MG63 (cell line): ENCODE measurements around the gene ATF7IP. TPM values are rescaled to one million over a fixed set of nuclear protein-coding genes. Genes with fewer than 3 reads are reported as not detected.

Experiments
- DNase-seq: peaks from one replicate; pipeline ENCODE4 v3.0.0-alpha.2; 2020
- H3K27me3 ChIP-seq: fragments of 250-450 bp; sonication (Bioruptor Pico); 2 replicates; pipeline ENCODE4 v1.5.1; 2020; ENCODE audit warnings: mild to moderate bottlenecking, moderate library complexity
- H3K36me3 ChIP-seq: fragments of 250-450 bp; sonication (Bioruptor Pico); 2 replicates; pipeline ENCODE4 v1.5.1; 2020; ENCODE audit warnings: mild to moderate bottlenecking, moderate library complexity
- H3K4me3 ChIP-seq: fragments of 250-450 bp; sonication (Bioruptor Pico); 2 replicates; pipeline ENCODE4 v1.5.1; 2020; ENCODE audit warnings: mild to moderate bottlenecking, moderate library complexity
- H3K9me3 ChIP-seq: fragments of 250-450 bp; sonication (Bioruptor Pico); 2 replicates; pipeline ENCODE4 v1.5.1; 2020; ENCODE audit warnings: mild to moderate bottlenecking, moderate library complexity
- total RNA-seq: library from RNA; depleted of rRNA; stranded (reverse); fragments of >200 nt; shearing (Covaris generic); gene quantifications from 2 replicates; pipeline ENCODE4 v1.2.3, GENCODE V29; 2014; ENCODE audit warnings: low replicate concordance; rRNA removed

ATF7IP gene
- total RNA-seq, 1 experiment from 2014 or later, result 19.9 TPM

DNA sequence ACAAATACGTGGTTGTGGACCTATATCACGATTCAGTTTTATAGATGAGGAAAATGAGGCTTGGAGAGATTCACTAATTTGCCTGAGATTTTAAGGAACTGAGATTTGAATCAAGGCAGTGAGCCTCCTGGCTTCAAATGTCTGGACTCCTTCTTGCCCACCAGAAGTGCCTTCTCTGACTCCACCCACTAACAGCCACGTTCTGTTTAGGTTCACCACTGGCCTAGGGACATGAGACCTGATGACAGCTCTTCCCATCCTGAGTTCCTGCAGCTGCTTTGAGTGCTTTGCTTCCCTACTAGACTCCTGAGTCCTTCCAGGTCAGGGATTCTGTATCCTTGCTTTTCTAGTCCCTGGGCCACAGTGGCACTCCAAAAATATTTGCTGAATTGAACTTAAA, 145.1 kb downstream of the ATF7IP start:
- H3K36me3 ChIP-seq, result no peaks in the 10 kb centered on the region
- no peak for DNase-seq

GRCh38 chr12:14514154-14514842, 148.8 kb downstream of the ATF7IP start:
- no peak for DNase-seq
- H3K9me3 ChIP-seq, result no peaks in the 10 kb centered on the region
- no peak overlapping the region for H3K4me3 ChIP-seq
- no peaks in the 10 kb centered on the region for H3K27me3 ChIP-seq
- no peaks in the 10 kb centered on the region for H3K36me3 ChIP-seq

More for the DNA sequence above, 145.1 kb downstream of the ATF7IP start:
- Histone ChIP-seq H3K27me3 (no peaks in the 10 kb centered on the region), H3K4me3 (no peak overlapping the region), H3K9me3 (no peaks in the 10 kb centered on the region)

DNA sequence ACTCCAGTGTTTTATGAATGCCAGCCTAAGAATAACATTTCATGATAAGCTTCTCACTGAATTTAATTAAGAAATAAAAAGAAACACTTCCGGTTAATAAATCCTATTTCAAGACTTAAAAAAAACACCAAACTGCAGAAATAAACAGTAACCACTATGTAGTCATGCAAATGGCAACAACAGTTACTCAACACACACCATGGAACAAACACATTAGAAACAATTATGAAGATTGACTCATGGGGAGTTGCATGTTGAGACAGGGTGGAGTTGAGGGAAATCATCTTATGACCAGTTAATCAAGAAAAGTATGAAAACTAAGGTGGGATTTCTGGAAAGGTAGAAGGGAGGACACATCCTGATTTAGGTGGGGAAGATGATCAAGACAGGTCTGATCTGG, 149.5 kb downstream of the ATF7IP start:
- H3K27me3 ChIP-seq, result no peaks in the 10 kb centered on the region
- no peak for DNase-seq
- H3K9me3 ChIP-seq, result no peaks in the 10 kb centered on the region

DNA sequence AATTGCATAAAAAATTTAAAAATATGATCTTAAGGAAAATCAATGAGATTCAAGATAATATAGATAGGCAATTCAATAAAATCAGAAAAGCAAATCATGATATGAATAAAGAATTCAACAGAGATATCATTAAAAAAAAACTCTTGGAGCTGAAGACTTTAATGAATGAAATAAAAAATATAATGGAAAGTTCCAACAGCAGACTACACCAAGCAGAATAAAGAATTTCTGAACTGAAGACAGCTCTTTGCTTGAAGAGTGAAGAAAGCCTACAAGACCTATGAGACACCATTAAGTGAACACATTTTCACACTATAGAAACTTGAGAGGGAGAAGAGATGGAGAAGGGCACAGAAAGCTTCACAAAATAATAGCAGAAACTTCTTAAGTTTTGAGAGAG, 156.3 kb downstream of the ATF7IP start:
- Histone ChIP-seq H3K27me3 (no peaks in the 10 kb centered on the region), H3K9me3 (peaks cover 10% of the 10 kb centered on the region), H3K4me3 (no peak overlapping the region)

More for the DNA sequence above, 149.5 kb downstream of the ATF7IP start:
- H3K36me3 ChIP-seq, result no peaks in the 10 kb centered on the region
- no peak overlapping the region for H3K4me3 ChIP-seq

GRCh38 chr12:14525964-14526363, 160.5 kb downstream of the ATF7IP start:
- DNase-seq, result no peak
- Histone ChIP-seq H3K36me3 (no peaks in the 10 kb centered on the region), H3K9me3 (peaks cover 10% of the 10 kb centered on the region), H3K27me3 (no peaks in the 10 kb centered on the region), H3K4me3 (no peak overlapping the region)

More for the DNA sequence above, 156.3 kb downstream of the ATF7IP start:
- H3K36me3 ChIP-seq, result no peaks in the 10 kb centered on the region
- DNase-seq, result no peak

DNA sequence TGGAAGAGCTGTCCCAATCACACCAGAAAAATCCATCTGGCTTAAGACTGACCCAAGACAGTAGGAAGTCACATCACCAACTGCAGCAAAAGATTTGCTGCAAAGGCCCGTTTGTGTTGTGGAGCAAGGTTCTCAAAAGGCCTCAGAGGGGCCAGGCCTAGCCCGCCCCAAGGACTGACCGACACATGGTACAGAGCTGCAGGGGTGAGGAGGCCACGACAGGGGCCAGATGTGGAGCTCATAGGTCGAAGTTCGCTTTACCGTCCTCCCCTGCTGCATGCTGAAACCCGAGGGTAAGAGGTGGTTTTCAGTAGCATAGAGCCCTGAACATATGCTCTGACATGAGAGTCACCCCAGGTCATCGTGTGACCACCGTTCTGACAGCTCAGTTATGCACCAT, 166.7 kb downstream of the ATF7IP start:
- no peaks in the 10 kb centered on the region for H3K9me3 ChIP-seq
- no peak for DNase-seq
- H3K27me3 ChIP-seq, result no peaks in the 10 kb centered on the region
- no peak overlapping the region for H3K4me3 ChIP-seq
- H3K36me3 ChIP-seq, result no peaks in the 10 kb centered on the region

DNA sequence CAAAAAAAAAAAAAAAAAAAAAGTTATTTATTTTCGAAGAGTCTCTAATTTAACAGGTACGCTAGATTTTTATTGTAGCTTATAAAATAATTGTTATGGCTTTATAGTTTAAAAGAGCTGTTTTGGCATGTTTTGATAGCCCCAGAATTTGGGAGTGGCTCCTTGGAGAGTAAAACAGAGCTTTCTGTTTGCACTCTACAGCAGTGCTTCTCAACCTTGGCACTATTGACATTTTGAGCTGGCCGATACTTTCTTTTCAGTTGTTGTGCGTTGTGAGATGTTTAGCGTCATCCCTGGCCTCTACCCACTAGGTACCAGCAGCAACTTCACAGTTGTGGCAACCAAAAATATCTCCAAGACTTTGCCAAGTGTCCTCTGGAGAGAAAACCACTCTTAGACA, 171.6 kb downstream of the ATF7IP start:
- Histone ChIP-seq H3K9me3 (no peaks in the 10 kb centered on the region), H3K27me3 (no peaks in the 10 kb centered on the region), H3K36me3 (no peaks in the 10 kb centered on the region), H3K4me3 (no peak overlapping the region)
- DNase-seq, result no peak

DNA sequence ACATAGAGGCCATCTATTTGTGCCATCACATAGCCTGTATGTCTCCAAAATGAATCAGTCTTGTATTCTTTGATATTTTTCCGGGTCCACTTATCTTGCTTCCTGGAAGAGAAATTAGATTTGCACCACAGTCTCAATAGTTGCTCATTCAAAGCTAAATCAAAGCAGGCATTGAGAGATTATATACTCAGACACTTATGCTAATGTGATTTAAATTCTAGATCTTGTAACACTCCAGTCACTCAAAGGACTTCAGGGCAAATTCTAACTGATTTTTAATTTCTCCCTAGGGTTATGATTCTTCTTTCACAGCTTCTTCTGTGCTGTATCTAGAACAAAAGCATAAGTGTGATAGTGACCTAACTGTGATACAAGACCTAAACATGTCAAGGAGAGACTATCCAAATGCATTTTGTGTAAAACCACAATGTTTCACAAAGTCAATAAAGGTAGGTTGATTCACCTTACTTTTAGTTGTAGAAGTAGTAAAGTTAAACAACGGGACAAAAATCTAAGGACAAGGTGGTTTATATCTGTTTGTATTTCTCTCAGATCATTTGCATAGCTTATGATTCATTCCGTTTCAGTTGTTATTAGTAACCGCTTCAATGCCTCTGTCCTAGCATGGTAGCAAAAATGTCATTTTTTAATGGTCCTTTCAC, 175.4 kb downstream of the ATF7IP start:
- Histone ChIP-seq H3K27me3 (no peaks in the 10 kb centered on the region), H3K4me3 (no peak overlapping the region), H3K9me3 (no peaks in the 10 kb centered on the region), H3K36me3 (no peaks in the 10 kb centered on the region)
- DNase-seq, result no peak

- H3K9me3 ChIP-seq, result no peaks in the 10 kb centered on the region
- DNase-seq, result no peak
- H3K36me3 ChIP-seq, result no peaks in the 10 kb centered on the region
- no peaks in the 10 kb centered on the region for H3K27me3 ChIP-seq
- no peak overlapping the region for H3K4me3 ChIP-seq
Observed at GRCh38 chr12:14545144-14546124, 180.0 kb downstream of the ATF7IP start.

- no peaks in the 10 kb centered on the region for H3K27me3 ChIP-seq
- DNase-seq, result no peak
- no peaks in the 10 kb centered on the region for H3K9me3 ChIP-seq
Observed at GRCh38 chr12:14547571-14547970, 182.1 kb downstream of the ATF7IP start.

DNA sequence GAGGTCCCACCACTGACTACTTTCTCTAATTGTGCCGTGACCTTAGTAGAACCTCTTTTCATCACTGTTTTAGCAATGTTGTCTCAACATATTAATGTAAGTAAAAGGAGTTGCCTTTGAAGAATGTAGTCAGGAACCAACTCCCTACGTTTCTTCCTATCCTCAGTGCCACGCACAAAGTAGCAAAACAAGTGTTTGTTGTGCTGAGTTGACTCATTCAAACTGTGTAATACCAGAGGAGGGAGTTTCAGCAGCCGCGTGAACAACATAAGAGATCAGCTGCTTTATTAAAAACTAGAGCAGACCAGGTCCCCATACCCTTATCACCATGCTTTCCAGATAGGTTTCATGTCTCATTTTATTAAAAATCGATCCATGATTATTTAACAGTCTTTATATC, 183.1 kb downstream of the ATF7IP start:
- Histone ChIP-seq H3K36me3 (no peaks in the 10 kb centered on the region), H3K9me3 (no peaks in the 10 kb centered on the region), H3K27me3 (no peaks in the 10 kb centered on the region), H3K4me3 (no peak overlapping the region)
- DNase-seq, result no peak

More at GRCh38 chr12:14547571-14547970, 182.1 kb downstream of the ATF7IP start:
- Histone ChIP-seq H3K36me3 (no peaks in the 10 kb centered on the region), H3K4me3 (no peak overlapping the region)

Other genes with a start within 250 kb of the ATF7IP start
- 0.49 and 0.59 TPM in 2 replicates for gene PLBD1, start 202.2 kb downstream of the ATF7IP start, total RNA-seq